Measurements from ENCODE around the gene SLC9A9. TPM values are rescaled to one million over a fixed set of nuclear protein-coding genes. Genes with fewer than 3 reads are reported as not detected.

Gene SLC9A9
- polyA plus RNA-seq, 1 experiment: 2.4 TPM

- CTCF ChIA-PET: no interaction called here
Measured at GRCh38 chr3:143384076-143384475, 464.2 kb downstream of the SLC9A9 start.

GRCh38 chr3:143383421-143383820 lies 464.8 kb downstream of the SLC9A9 start:
- Histone ChIP-seq H3K27me3 (ENCODE audit: control insufficient read depth, insufficient read depth, low read length) (no peaks in the 10 kb centered on the region), H3K36me3 (ENCODE audit: control insufficient read depth, insufficient read depth, low read length) (no peaks in the 10 kb centered on the region), H3K4me3 (ENCODE audit: low read depth, low read length) (no peak overlapping the region)
- CTCF ChIA-PET: no interaction called here
- POLR2A ChIA-PET: no interaction called here
- no peak for DNase-seq (ENCODE audit: low read depth)
- no peak for TF ChIP-seq CTCF (IDR thresholded peaks at IDR 0.05; ENCODE audit: insufficient read depth, low read depth, low read length)

More at GRCh38 chr3:143384076-143384475, 464.2 kb downstream of the SLC9A9 start:
- no peak overlapping the region for H3K4me3 ChIP-seq (ENCODE audit: low read depth, low read length)
- POLR2A ChIA-PET: no interaction called here
- no peak for DNase-seq (ENCODE audit: low read depth)
- no peaks in the 10 kb centered on the region for H3K36me3 ChIP-seq (ENCODE audit: control insufficient read depth, insufficient read depth, low read length)
- TF ChIP-seq CTCF (IDR thresholded peaks at IDR 0.05; ENCODE audit: insufficient read depth, low read depth, low read length): no peak
- no peaks in the 10 kb centered on the region for H3K27me3 ChIP-seq (ENCODE audit: control insufficient read depth, insufficient read depth, low read length)

- Histone ChIP-seq H3K4me3 (ENCODE audit: low read depth, low read length) (no peak overlapping the region), H3K27me3 (ENCODE audit: control insufficient read depth, insufficient read depth, low read length) (no peaks in the 10 kb centered on the region), H3K36me3 (ENCODE audit: control insufficient read depth, insufficient read depth, low read length) (no peaks in the 10 kb centered on the region)
- DNase-seq (ENCODE audit: low read depth): no peak
- CTCF ChIA-PET: no interaction called here
- POLR2A ChIA-PET: no interaction called here
- no peak for TF ChIP-seq CTCF (IDR thresholded peaks at IDR 0.05; ENCODE audit: insufficient read depth, low read depth, low read length)
Measured at GRCh38 chr3:143382816-143383215, 465.5 kb downstream of the SLC9A9 start.

- DNase-seq (ENCODE audit: low read depth): no peak
- no peak for TF ChIP-seq CTCF (IDR thresholded peaks at IDR 0.05; ENCODE audit: insufficient read depth, low read depth, low read length)
- ChIA-PET POLR2A (no interaction called here), CTCF (no interaction called here)
- no peaks in the 10 kb centered on the region for H3K36me3 ChIP-seq (ENCODE audit: control insufficient read depth, insufficient read depth, low read length)
- H3K27me3 ChIP-seq (ENCODE audit: control insufficient read depth, insufficient read depth, low read length): no peaks in the 10 kb centered on the region
- H3K4me3 ChIP-seq (ENCODE audit: low read depth, low read length): no peak overlapping the region
Measured at GRCh38 chr3:143380449-143380848, 467.8 kb downstream of the SLC9A9 start.

- no peak for TF ChIP-seq CTCF (IDR thresholded peaks at IDR 0.05; ENCODE audit: insufficient read depth, low read depth, low read length)
- CTCF ChIA-PET: no interaction called here
- no peak for DNase-seq (ENCODE audit: low read depth)
- POLR2A ChIA-PET: no interaction called here
- Histone ChIP-seq H3K4me3 (ENCODE audit: low read depth, low read length) (no peak overlapping the region), H3K27me3 (ENCODE audit: control insufficient read depth, insufficient read depth, low read length) (no peaks in the 10 kb centered on the region), H3K36me3 (ENCODE audit: control insufficient read depth, insufficient read depth, low read length) (no peaks in the 10 kb centered on the region)
Measured at GRCh38 chr3:143375698-143376097, 472.6 kb downstream of the SLC9A9 start.
